GM10266 (cell line): ENCODE data around the gene CRYBA2.

Source experiments
- DNase-seq: peaks from one replicate; pipeline ENCODE4 v3.0.0; 2012; ENCODE audit errors: extremely low spot score
- CTCF ChIP-seq: IDR thresholded peaks from 2 replicates; pipeline ENCODE4 v1.5.1; 2012; ENCODE audit warnings: mild to moderate bottlenecking, low read depth; ENCODE audit not compliant: control insufficient read depth, insufficient read depth; ENCODE audit errors: missing control alignments

CRYBA2 gene

GRCh38 chr2:218982586-218983262, 10.5 kb downstream of the CRYBA2 start:
- no peak for DNase-seq
- no peak for TF ChIP-seq CTCF

GRCh38 chr2:218981881-218982585, 11.2 kb downstream of the CRYBA2 start:
- TF ChIP-seq CTCF = no peak
- DNase-seq = no peak

GRCh38 chr2:218981390-218981880, 11.8 kb downstream of the CRYBA2 start:
- TF ChIP-seq CTCF = no peak
- no peak for DNase-seq

- DNase-seq = peak; percentile 29
- TF ChIP-seq CTCF = peak; percentile 29
These were observed 12.4 kb downstream of the CRYBA2 start for GRCh38 chr2:218980735-218981389.

GRCh38 chr2:218979846-218980734, 13.1 kb downstream of the CRYBA2 start:
- peak; percentile 94 for TF ChIP-seq CTCF
- peak; percentile 89 for DNase-seq

GRCh38 chr2:218975060-218975777, 18.0 kb downstream of the CRYBA2 start:
- no peak for TF ChIP-seq CTCF
- DNase-seq = no peak
